ENCODE results near the gene C1orf105. TPM values are rescaled to one million over a fixed set of nuclear protein-coding genes. Genes with fewer than 3 reads are reported as not detected.

C1orf105 gene
- total and polyA plus RNA-seq, 2 experiments from 2014 or later: not detected

DNA sequence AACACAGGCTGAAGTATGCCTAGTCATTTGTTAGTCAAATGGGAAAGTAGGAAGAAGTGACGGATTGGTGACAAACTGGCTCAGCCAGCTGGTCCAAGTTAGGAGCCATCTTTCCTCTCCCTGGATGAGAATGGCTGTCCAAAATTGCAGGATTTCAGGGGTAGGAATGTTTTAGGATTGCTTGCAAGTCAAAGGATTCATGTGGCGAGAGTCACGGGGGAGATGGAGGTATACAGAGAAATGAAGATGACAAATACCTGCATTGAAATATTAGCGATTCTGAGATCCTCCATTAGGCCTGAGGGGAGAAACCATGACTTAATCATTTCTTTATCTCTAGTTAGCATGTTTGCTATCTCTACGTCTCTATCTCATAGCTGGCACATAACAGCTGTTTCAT, 65.1 kb downstream of the C1orf105 start:
- Histone ChIP-seq H3K79me2 (replicated peaks; ENCODE audit: insufficient read depth) (no peaks in the 10 kb centered on the region), H3K27me3 (ENCODE audit: insufficient read depth) (no peaks in the 10 kb centered on the region), H3K4me1 (ENCODE audit: insufficient read depth) (no peaks in the 10 kb centered on the region), H3K4me3 (no peak overlapping the region), H3K4me2 (no peak overlapping the region), H3K9me2 (ENCODE audit: insufficient read depth) (no peaks in the 10 kb centered on the region), H4K20me1 (replicated peaks; ENCODE audit: insufficient read depth) (no peaks in the 10 kb centered on the region), H3K27ac (ENCODE audit: low read depth) (no peak overlapping the region), H2AFZ (no peak overlapping the region), H3K36me3 (ENCODE audit: insufficient read depth) (no peaks in the 10 kb centered on the region), H3F3A (replicated peaks; ENCODE audit: low read depth) (no peaks in the 10 kb centered on the region)
- Mint-ChIP-seq H3K36me3 (ENCODE audit: low read depth) (no peaks in the 10 kb centered on the region), H3K4me3 (no peak overlapping the region), H3K9me3 (no peaks in the 10 kb centered on the region), H3K4me1 (peaks cover 5% of the 10 kb centered on the region), H3K27ac (no peak overlapping the region), H3K27me3 (ENCODE audit: insufficient read depth, low read depth, poor library complexity) (no peaks in the 10 kb centered on the region)
- TF ChIP-seq ZNF331 (CRISPR knock-in tag; IDR thresholded peaks at IDR 0.05; ENCODE audit: low read depth) (no peak), CREB1 (CRISPR knock-in tag; IDR thresholded peaks at IDR 0.05; ENCODE audit: low read depth) (no peak), JUNB (IDR thresholded peaks at IDR 0.05; ENCODE audit: unreplicated experiment) (no peak), STAT1 (IDR thresholded peaks at IDR 0.05; ENCODE audit: unreplicated experiment) (no peak), POLR2AphosphoS5 (IDR thresholded peaks at IDR 0.05; ENCODE audit: low read depth) (no peak), EZH2phosphoT487 (IDR thresholded peaks at IDR 0.05; ENCODE audit: unreplicated experiment) (no peak), ZNF114 (CRISPR knock-in tag; IDR thresholded peaks at IDR 0.05) (no peak), EZH2 (IDR thresholded peaks at IDR 0.05; ENCODE audit: low read depth, unreplicated experiment) (no peak), NANOG (IDR thresholded peaks at IDR 0.05; ENCODE audit: borderline replicate concordance) (no peak)
- TF ChIP-seq, protein P1, sequence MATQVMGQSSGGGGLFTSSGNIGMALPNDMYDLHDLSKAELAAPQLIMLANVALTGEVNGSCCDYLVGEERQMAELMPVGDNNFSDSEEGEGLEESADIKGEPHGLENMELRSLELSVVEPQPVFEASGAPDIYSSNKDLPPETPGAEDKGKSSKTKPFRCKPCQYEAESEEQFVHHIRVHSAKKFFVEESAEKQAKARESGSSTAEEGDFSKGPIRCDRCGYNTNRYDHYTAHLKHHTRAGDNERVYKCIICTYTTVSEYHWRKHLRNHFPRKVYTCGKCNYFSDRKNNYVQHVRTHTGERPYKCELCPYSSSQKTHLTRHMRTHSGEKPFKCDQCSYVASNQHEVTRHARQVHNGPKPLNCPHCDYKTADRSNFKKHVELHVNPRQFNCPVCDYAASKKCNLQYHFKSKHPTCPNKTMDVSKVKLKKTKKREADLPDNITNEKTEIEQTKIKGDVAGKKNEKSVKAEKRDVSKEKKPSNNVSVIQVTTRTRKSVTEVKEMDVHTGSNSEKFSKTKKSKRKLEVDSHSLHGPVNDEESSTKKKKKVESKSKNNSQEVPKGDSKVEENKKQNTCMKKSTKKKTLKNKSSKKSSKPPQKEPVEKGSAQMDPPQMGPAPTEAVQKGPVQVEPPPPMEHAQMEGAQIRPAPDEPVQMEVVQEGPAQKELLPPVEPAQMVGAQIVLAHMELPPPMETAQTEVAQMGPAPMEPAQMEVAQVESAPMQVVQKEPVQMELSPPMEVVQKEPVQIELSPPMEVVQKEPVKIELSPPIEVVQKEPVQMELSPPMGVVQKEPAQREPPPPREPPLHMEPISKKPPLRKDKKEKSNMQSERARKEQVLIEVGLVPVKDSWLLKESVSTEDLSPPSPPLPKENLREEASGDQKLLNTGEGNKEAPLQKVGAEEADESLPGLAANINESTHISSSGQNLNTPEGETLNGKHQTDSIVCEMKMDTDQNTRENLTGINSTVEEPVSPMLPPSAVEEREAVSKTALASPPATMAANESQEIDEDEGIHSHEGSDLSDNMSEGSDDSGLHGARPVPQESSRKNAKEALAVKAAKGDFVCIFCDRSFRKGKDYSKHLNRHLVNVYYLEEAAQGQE (IDR thresholded peaks at IDR 0.05; ENCODE audit: unreplicated experiment): no peak
- TF ChIP-seq, protein P2, sequence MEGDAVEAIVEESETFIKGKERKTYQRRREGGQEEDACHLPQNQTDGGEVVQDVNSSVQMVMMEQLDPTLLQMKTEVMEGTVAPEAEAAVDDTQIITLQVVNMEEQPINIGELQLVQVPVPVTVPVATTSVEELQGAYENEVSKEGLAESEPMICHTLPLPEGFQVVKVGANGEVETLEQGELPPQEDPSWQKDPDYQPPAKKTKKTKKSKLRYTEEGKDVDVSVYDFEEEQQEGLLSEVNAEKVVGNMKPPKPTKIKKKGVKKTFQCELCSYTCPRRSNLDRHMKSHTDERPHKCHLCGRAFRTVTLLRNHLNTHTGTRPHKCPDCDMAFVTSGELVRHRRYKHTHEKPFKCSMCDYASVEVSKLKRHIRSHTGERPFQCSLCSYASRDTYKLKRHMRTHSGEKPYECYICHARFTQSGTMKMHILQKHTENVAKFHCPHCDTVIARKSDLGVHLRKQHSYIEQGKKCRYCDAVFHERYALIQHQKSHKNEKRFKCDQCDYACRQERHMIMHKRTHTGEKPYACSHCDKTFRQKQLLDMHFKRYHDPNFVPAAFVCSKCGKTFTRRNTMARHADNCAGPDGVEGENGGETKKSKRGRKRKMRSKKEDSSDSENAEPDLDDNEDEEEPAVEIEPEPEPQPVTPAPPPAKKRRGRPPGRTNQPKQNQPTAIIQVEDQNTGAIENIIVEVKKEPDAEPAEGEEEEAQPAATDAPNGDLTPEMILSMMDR (conservative IDR thresholded peaks at IDR 0.05; ENCODE audit: low read depth in 2 of 2): no peak
- TF ChIP-seq, protein P3, sequence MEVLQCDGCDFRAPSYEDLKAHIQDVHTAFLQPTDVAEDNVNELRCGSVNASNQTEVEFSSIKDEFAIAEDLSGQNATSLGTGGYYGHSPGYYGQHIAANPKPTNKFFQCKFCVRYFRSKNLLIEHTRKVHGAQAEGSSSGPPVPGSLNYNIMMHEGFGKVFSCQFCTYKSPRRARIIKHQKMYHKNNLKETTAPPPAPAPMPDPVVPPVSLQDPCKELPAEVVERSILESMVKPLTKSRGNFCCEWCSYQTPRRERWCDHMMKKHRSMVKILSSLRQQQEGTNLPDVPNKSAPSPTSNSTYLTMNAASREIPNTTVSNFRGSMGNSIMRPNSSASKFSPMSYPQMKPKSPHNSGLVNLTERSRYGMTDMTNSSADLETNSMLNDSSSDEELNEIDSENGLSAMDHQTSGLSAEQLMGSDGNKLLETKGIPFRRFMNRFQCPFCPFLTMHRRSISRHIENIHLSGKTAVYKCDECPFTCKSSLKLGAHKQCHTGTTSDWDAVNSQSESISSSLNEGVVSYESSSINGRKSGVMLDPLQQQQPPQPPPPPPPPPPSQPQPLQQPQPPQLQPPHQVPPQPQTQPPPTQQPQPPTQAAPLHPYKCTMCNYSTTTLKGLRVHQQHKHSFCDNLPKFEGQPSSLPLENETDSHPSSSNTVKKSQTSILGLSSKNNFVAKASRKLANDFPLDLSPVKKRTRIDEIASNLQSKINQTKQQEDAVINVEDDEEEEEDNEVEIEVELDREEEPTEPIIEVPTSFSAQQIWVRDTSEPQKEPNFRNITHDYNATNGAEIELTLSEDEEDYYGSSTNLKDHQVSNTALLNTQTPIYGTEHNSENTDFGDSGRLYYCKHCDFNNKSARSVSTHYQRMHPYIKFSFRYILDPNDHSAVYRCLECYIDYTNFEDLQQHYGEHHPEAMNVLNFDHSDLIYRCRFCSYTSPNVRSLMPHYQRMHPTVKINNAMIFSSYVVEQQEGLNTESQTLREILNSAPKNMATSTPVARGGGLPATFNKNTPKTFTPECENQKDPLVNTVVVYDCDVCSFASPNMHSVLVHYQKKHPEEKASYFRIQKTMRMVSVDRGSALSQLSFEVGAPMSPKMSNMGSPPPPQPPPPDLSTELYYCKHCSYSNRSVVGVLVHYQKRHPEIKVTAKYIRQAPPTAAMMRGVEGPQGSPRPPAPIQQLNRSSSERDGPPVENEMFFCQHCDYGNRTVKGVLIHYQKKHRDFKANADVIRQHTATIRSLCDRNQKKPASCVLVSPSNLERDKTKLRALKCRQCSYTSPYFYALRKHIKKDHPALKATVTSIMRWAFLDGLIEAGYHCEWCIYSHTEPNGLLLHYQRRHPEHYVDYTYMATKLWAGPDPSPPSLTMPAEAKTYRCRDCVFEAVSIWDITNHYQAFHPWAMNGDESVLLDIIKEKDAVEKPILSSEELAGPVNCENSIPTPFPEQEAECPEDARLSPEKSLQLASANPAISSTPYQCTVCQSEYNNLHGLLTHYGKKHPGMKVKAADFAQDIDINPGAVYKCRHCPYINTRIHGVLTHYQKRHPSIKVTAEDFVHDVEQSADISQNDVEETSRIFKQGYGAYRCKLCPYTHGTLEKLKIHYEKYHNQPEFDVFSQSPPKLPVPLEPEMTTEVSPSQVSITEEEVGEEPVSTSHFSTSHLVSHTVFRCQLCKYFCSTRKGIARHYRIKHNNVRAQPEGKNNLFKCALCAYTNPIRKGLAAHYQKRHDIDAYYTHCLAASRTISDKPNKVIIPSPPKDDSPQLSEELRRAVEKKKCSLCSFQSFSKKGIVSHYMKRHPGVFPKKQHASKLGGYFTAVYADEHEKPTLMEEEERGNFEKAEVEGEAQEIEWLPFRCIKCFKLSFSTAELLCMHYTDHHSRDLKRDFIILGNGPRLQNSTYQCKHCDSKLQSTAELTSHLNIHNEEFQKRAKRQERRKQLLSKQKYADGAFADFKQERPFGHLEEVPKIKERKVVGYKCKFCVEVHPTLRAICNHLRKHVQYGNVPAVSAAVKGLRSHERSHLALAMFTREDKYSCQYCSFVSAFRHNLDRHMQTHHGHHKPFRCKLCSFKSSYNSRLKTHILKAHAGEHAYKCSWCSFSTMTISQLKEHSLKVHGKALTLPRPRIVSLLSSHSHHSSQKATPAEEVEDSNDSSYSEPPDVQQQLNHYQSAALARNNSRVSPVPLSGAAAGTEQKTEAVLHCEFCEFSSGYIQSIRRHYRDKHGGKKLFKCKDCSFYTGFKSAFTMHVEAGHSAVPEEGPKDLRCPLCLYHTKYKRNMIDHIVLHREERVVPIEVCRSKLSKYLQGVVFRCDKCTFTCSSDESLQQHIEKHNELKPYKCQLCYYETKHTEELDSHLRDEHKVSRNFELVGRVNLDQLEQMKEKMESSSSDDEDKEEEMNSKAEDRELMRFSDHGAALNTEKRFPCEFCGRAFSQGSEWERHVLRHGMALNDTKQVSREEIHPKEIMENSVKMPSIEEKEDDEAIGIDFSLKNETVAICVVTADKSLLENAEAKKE (CRISPR knock-in tag; IDR thresholded peaks at IDR 0.05): no peak
- TF ChIP-seq, protein P4, sequence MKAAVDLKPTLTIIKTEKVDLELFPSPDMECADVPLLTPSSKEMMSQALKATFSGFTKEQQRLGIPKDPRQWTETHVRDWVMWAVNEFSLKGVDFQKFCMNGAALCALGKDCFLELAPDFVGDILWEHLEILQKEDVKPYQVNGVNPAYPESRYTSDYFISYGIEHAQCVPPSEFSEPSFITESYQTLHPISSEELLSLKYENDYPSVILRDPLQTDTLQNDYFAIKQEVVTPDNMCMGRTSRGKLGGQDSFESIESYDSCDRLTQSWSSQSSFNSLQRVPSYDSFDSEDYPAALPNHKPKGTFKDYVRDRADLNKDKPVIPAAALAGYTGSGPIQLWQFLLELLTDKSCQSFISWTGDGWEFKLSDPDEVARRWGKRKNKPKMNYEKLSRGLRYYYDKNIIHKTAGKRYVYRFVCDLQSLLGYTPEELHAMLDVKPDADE (IDR thresholded peaks at IDR 0.05): no peak
- no peak for ATAC-seq
- no peak for DNase-seq (ENCODE audit: low spot score)
